Measurements from ENCODE around the gene MDM2.

GRCh38 chr12:68769941-68770340 is 38.0 kb upstream of the MDM2 start:
- TF ChIP-seq CTCF (IDR thresholded peaks at IDR 0.05 in 8 of 11, conservative IDR thresholded peaks at IDR 0.05 in 3 of 11) = no peak
- TF ChIP-seq POLR2A (IDR thresholded peaks at IDR 0.05) = no peak
- no peak for TF ChIP-seq POLR2AphosphoS5 (IDR thresholded peaks at IDR 0.05)

All from spleen (tissue), 7 donors.